ENCODE results near the gene GAGE1.
"Not testable (repeated sequence)": the region's sequence is repeated elsewhere in the genome, so short reads cannot be mapped to it uniquely, and the experiment has no call there.

GAGE1 gene

GRCh38 chrX:49598720-49599119 lies at the start of gene GAGE1:
Gene GAGE1 (plus strand): TSS chrX:49599020. CDS start chrX:49600175, 1,155 bp downstream.
- not testable (repeated sequence) for DNase-seq (ENCODE audit: low read depth)

GRCh38 chrX:49550989-49551388 lies 47.8 kb upstream of the GAGE1 start, which contains the start of gene GAGE12E:
Gene GAGE12E (plus strand): TSS chrX:49551289. CDS start chrX:49552444, 1,155 bp downstream.
- DNase-seq (ENCODE audit: low read depth): not testable (repeated sequence)

GRCh38 chrX:49560542-49560941 lies 38.3 kb upstream of the GAGE1 start, which contains the start of gene GAGE12F:
Gene GAGE12F (plus strand): TSS chrX:49560842. CDS start chrX:49561997, 1,155 bp downstream.
- DNase-seq (ENCODE audit: low read depth): not testable (repeated sequence)

- not testable (repeated sequence) for DNase-seq (ENCODE audit: low read depth)
Observed at GRCh38 chrX:49568728-49569127, 30.1 kb upstream of the GAGE1 start.

- not testable (repeated sequence) for DNase-seq (ENCODE audit: low read depth)
Observed at GRCh38 chrX:49569152-49569551, 29.7 kb upstream of the GAGE1 start.

GRCh38 chrX:49570100-49570499 lies 28.7 kb upstream of the GAGE1 start, which contains the start of gene GAGE12G:
Gene GAGE12G (plus strand): TSS chrX:49570400. CDS start chrX:49571555, 1,155 bp downstream.
- not testable (repeated sequence) for DNase-seq (ENCODE audit: low read depth)

- DNase-seq (ENCODE audit: low read depth): not testable (repeated sequence)
Observed at GRCh38 chrX:49579649-49580048, 19.2 kb upstream of the GAGE1 start, which contains the start of gene GAGE12H. Gene GAGE12H (plus strand): TSS chrX:49579949. CDS start chrX:49581104, 1,155 bp downstream.

- DNase-seq (ENCODE audit: low read depth): not testable (repeated sequence)
Observed at GRCh38 chrX:49589196-49589595, 9.6 kb upstream of the GAGE1 start, which contains the start of gene GAGE2A. Gene GAGE2A (plus strand): TSS chrX:49589496. CDS start chrX:49590651, 1,155 bp downstream.

GRCh38 chrX:49589769-49590478 lies 8.9 kb upstream of the GAGE1 start:
- not testable (repeated sequence) for DNase-seq (ENCODE audit: low read depth)

- not testable (repeated sequence) for DNase-seq (ENCODE audit: low read depth)
Observed at GRCh38 chrX:49590488-49590887, 8.3 kb upstream of the GAGE1 start.

GRCh38 chrX:49610718-49611310 lies 12.0 kb downstream of the GAGE1 start:
- no peak for DNase-seq (ENCODE audit: low read depth)

GRCh38 chrX:49618574-49618973 lies 19.8 kb downstream of the GAGE1 start:
- no peak for DNase-seq (ENCODE audit: low read depth)

- DNase-seq (ENCODE audit: low read depth): no peak
Observed at GRCh38 chrX:49627086-49627777, 28.4 kb downstream of the GAGE1 start.

- DNase-seq (ENCODE audit: low read depth): no peak
Observed at GRCh38 chrX:49644991-49645637, 46.3 kb downstream of the GAGE1 start.

GRCh38 chrX:49656533-49656932 lies 57.7 kb downstream of the GAGE1 start:
- no peak for DNase-seq (ENCODE audit: low read depth)

Measured in stimulated activated CD8-positive, alpha-beta memory T cell treated with anti-CD3 and anti-CD28 coated beads, Interleukin-15, amount 100 ng/mL, for 1 hour (primary cell).